Activated CD4-positive, alpha-beta memory T cell treated with anti-CD3 and anti-CD28 coated beads for 36 hours (primary cell): ENCODE data around the gene CYP2J2. TPM values are rescaled to one million over a fixed set of nuclear protein-coding genes. Genes with fewer than 3 reads are reported as not detected.
"Not testable (repeated sequence)": the region's sequence is repeated elsewhere in the genome, so short reads cannot be mapped to it uniquely, and the experiment has no call there.

Experiments used
- CTCF ChIA-PET: fragments of 350-600 bp; sonication (Branson Sonifier 250); formaldehyde crosslinking; loops from one replicate; lab custom pipeline; 2021; ENCODE audit warnings: antibody characterized with exemption, inconsistent platforms; lab: Charles Lee
- POLR2A ChIA-PET: fragments of 350-600 bp; sonication (Branson Sonifier 250); formaldehyde crosslinking; loops from one replicate; lab custom pipeline; 2021; ENCODE audit warnings: antibody characterized with exemption; lab: Charles Lee
- DNase-seq: peaks from one replicate; pipeline ENCODE4 v3.0.0-alpha.2; 2020
- H3K27ac Mint-ChIP-seq: one replicate; pipeline ENCODE4 v1.8.0; 2021; ENCODE audit warnings: mixed read lengths
- H3K27me3 Mint-ChIP-seq: one replicate; pipeline ENCODE4 v1.8.0; 2021; ENCODE audit warnings: mixed read lengths
- H3K36me3 Mint-ChIP-seq: one replicate; pipeline ENCODE4 v1.8.0; 2021; ENCODE audit warnings: mixed read lengths
- H3K4me1 Mint-ChIP-seq: one replicate; pipeline ENCODE4 v1.8.0; 2021; ENCODE audit warnings: low read depth, mixed read lengths
- H3K4me3 Mint-ChIP-seq: one replicate; pipeline ENCODE4 v1.8.0; 2021; ENCODE audit warnings: mild to moderate bottlenecking, mixed read lengths
- H3K9me3 Mint-ChIP-seq: one replicate; pipeline ENCODE4 v1.8.0; 2021; ENCODE audit warnings: mixed read lengths
- intact Hi-C: fragments of 100-400 bp; cut with micrococcal nuclease; formaldehyde crosslinking; loops from one replicate; pipeline ENCODE4 v1.15.1; 2023
- total RNA-seq, 2 experiments: library from RNA; stranded (reverse); gene quantifications; one replicate each; pipeline ENCODE4 v1.2.3, GENCODE V29; 2021

CYP2J2 gene
- under 1 TPM; 0.57 to 0.68 TPM for total RNA-seq

DNA sequence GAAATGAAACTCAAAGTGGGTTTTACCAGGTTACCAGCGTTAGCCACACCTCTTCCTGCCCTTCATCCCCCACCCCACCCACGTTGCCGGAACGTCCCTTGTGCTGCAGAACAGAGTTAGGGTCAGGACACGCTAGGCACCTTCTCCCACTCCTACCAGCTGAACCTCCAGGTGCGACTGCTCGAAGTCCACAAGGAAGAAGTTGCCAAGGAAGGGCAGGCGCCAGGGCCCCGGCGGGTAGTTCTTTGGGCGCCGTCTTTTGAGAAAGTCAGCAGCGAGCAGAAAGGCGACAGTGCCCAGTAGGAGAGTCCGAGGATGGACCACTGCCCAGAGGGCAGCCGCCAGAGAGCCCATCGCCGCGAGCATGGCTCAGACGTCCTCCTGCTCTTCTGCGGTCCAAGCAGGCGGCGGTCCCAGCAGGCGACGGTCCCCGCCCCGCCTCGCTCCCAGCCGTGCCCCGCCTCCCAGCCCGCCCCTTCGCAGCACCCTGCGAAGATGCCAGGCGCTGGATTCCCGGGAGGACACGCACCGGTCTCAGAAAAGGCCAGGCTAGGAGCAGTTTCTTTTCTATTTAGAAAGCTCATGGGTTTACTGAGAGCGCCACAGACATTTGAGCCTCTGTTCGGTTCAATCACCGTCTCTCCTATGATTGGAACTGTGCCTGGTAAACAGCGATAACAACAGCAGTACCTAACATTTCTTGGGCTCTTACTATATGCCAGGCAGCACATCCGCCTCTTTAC lies at the start of gene CYP2J2:
Gene CYP2J2, minus strand, starts transcription at position 393 of the 743 bp plus-strand sequence. Its CDS starts 27 bp downstream, at position 366.
- peaks cover 31% of the 10 kb centered on the region for H3K27me3 Mint-ChIP-seq
- peaks cover 10% of the 10 kb centered on the region for H3K4me1 Mint-ChIP-seq
- H3K36me3 Mint-ChIP-seq, result peaks cover 3% of the 10 kb centered on the region
- CTCF ChIA-PET, result interaction anchor here (2.0 kb wide), 1 partner anchor 21 kb away, joined by 7 read pairs; no protein-coding TSS in a partner anchor
- POLR2A ChIA-PET, result no interaction called here
- peak within 1 kb of the TSS; percentile 76 for H3K4me3 Mint-ChIP-seq
- DNase-seq, result peak; percentile 58
- H3K9me3 Mint-ChIP-seq, result peaks cover 12% of the 10 kb centered on the region
- intact Hi-C loops, result loop anchor here (10.0 kb wide), 1 partner anchor 112 kb away; the partner anchor contains the start of gene HOOK1
- no peak within 1 kb of the TSS for H3K27ac Mint-ChIP-seq

DNA sequence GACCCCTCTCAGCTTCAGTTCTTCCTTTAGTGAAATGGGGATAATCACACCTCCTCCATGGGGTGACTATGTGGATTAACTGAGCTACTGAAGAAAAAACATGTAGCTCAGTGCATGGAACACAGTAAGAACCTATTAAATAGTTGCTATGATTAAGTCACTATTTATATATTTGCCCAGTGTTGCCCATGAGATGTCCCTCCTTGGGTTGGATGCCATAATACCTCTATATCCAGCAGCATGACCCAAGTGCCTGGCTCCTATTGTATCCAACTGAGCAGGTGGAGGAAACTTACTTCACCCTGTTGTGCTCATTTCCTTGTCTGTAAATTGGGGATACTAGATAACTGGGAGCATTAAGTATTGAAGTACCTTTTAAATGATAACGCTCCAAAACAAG lies 47.1 kb upstream of the CYP2J2 start:
- intact Hi-C loops, result loop anchor here (10.0 kb wide), 1 partner anchor 791 kb away; no protein-coding TSS in a partner anchor
- POLR2A ChIA-PET, result no interaction called here
- Mint-ChIP-seq H3K27ac (no peak overlapping the region), H3K4me3 (no peak overlapping the region), H3K36me3 (no peaks in the 10 kb centered on the region), H3K9me3 (no peaks in the 10 kb centered on the region), H3K27me3 (peaks cover 21% of the 10 kb centered on the region), H3K4me1 (peaks cover 6% of the 10 kb centered on the region)
- CTCF ChIA-PET, result interaction anchor here (2.4 to 3.3 kb wide), 2 partner anchors 7 to 10 kb away, joined by 7 to 25 read pairs; no protein-coding TSS in a partner anchor
- no peak for DNase-seq

DNA sequence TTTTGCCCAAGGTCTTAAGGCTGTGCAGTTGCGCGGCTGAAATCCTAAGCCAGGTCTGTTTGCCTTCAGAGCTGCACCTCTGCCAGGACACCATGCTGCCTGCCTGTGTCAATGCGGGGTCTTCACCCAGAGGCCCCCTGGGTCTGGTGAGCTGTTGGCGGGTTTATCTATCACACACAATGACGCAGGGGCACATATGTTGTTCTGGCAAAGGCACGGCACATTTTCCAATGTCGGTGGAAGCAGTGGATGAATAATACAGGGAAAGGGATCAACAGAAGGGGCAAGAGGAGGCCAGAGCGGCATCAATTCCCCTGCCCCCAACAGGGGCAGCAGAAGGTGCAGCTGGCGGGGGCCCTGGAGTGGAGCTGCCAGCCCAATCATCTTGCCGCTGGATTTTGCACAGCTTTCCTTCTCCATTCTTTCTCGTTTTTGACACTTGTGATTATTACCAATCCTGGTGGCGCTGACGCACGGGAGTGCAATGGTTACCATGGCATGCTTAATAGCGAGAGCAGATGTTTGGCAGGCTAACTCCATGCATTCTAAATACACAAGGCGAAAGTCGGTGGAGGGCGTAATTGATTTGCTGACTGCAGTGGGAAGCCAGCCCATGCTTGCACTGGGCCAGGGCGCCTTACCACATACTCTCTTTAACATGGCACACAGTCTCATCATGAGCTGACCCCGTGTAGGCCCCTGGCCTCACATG lies 45.8 kb upstream of the CYP2J2 start:
- no peak for DNase-seq
- intact Hi-C loops, result loop anchor here (10.0 kb wide), 1 partner anchor 792 kb away; no protein-coding TSS in a partner anchor
- Mint-ChIP-seq H3K36me3 (no peaks in the 10 kb centered on the region), H3K27me3 (peaks cover 21% of the 10 kb centered on the region), H3K9me3 (no peaks in the 10 kb centered on the region), H3K27ac (no peak overlapping the region), H3K4me1 (peaks cover 6% of the 10 kb centered on the region), H3K4me3 (no peak overlapping the region)
- ChIA-PET POLR2A (no interaction called here), CTCF (interaction anchor here (0.9 to 3.3 kb wide), 9 partner anchors 8 to 1616 kb away, joined by 3 to 25 read pairs (median 4); no protein-coding TSS in a partner anchor)

- peaks cover 21% of the 10 kb centered on the region for H3K27me3 Mint-ChIP-seq
- H3K27ac Mint-ChIP-seq, result no peak overlapping the region
- no peaks in the 10 kb centered on the region for H3K9me3 Mint-ChIP-seq
- H3K4me3 Mint-ChIP-seq, result no peak overlapping the region
- intact Hi-C loops, result loop anchor here (10.0 kb wide), 1 partner anchor 793 kb away; no protein-coding TSS in a partner anchor
- DNase-seq, result peak; percentile 60
- POLR2A ChIA-PET, result no interaction called here
- CTCF ChIA-PET, result interaction anchor here (0.5 to 3.3 kb wide), 20 partner anchors 9 to 1876 kb away, joined by 3 to 25 read pairs (median 4); no protein-coding TSS in a partner anchor
- no peaks in the 10 kb centered on the region for H3K36me3 Mint-ChIP-seq
- H3K4me1 Mint-ChIP-seq, result peaks cover 6% of the 10 kb centered on the region
Observed at GRCh38 chr1:59971464-59971911, 44.9 kb upstream of the CYP2J2 start.

- POLR2A ChIA-PET, DNase-seq, H3K9me3 Mint-ChIP-seq, H3K4me1 Mint-ChIP-seq, CTCF ChIA-PET, H3K27me3 Mint-ChIP-seq, H3K36me3 Mint-ChIP-seq, H3K27ac Mint-ChIP-seq, H3K4me3 Mint-ChIP-seq: not testable (repeated sequence)
- intact Hi-C loops, result loop anchor here (10.0 kb wide), 1 partner anchor 795 kb away; no protein-coding TSS in a partner anchor
Observed at GRCh38 chr1:59969542-59970175, 43.1 kb upstream of the CYP2J2 start.

GRCh38 chr1:59968746-59969145 lies 42.2 kb upstream of the CYP2J2 start:
- CTCF ChIA-PET, H3K4me1 Mint-ChIP-seq, H3K36me3 Mint-ChIP-seq, POLR2A ChIA-PET, DNase-seq, H3K27ac Mint-ChIP-seq, H3K27me3 Mint-ChIP-seq, intact Hi-C loops, H3K9me3 Mint-ChIP-seq, H3K4me3 Mint-ChIP-seq: not testable (repeated sequence)

GRCh38 chr1:59967780-59968179 lies 41.2 kb upstream of the CYP2J2 start:
- Mint-ChIP-seq H3K27me3 (peaks cover 6% of the 10 kb centered on the region), H3K4me1 (peaks cover 6% of the 10 kb centered on the region), H3K9me3 (no peaks in the 10 kb centered on the region), H3K4me3 (no peak overlapping the region), H3K36me3 (no peaks in the 10 kb centered on the region), H3K27ac (no peak overlapping the region)
- intact Hi-C loops, result no loop called here
- no peak for DNase-seq
- POLR2A ChIA-PET, result no interaction called here
- CTCF ChIA-PET, result interaction anchor here (0.8 to 4.9 kb wide), 2 partner anchors 9 to 93 kb away, joined by 3 to 31 read pairs; no protein-coding TSS in a partner anchor

DNA sequence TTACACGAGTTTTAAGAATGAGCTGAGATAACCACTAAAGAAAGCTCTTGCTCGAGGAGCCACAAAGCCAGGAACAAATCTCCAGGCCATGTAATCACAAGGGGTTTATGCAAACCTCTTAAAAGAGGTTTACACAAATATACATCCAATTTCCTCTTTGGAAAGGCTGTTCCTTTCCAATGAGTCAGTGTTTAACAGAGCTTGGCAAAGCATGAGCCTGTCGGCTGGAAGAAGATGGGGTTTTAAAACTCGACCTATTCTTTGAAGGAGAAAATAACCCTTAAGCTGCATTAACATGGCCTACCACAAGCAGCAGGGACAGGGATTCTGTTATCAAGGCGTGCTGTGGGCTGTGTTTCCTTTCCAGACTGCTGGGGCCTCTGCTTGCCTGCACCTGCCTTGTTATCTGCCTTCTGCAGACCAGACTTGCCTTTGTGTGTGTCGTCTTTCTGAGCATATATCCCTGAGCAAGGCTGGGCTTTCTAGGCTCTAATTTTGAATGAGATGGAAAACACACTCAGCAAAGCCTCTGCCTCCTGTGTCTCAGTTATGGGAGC lies 40.6 kb upstream of the CYP2J2 start:
- Mint-ChIP-seq H3K27ac (no peak overlapping the region), H3K9me3 (no peaks in the 10 kb centered on the region), H3K4me3 (no peak overlapping the region), H3K27me3 (peaks cover 4% of the 10 kb centered on the region), H3K36me3 (no peaks in the 10 kb centered on the region), H3K4me1 (peaks cover 6% of the 10 kb centered on the region)
- no peak for DNase-seq
- intact Hi-C loops, result no loop called here
- CTCF ChIA-PET, result interaction anchor here (0.8 to 4.9 kb wide), 2 partner anchors 9 to 93 kb away, joined by 3 to 31 read pairs; no protein-coding TSS in a partner anchor
- POLR2A ChIA-PET, result no interaction called here

DNA sequence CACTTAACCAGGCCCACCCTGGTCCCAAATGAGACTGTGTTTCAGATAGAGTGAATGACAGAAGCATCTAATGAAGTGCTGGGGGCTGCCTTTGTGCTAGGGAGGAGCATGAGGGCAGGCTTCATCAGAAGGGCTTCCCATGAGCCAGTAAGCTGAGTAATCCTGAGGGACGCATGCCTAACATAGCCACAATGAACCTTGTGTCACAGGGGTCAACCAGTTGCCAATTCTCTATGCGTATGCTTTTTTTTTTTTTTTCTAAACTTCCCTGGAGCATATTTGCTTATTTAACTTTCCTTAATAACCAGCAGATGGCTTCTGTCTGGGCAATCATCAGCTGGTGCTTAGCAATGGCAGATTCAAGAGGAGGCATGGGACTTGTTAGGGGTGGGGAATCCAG lies 25.5 kb upstream of the CYP2J2 start:
- H3K9me3 Mint-ChIP-seq, result no peaks in the 10 kb centered on the region
- ChIA-PET CTCF (interaction anchor here (0.9 kb wide), 1 partner anchor 74 kb away, joined by 3 read pairs; no protein-coding TSS in a partner anchor), POLR2A (no interaction called here)
- H3K27ac Mint-ChIP-seq, result no peak overlapping the region
- no peaks in the 10 kb centered on the region for H3K27me3 Mint-ChIP-seq
- intact Hi-C loops, result no loop called here
- no peak for DNase-seq
- no peaks in the 10 kb centered on the region for H3K36me3 Mint-ChIP-seq
- H3K4me3 Mint-ChIP-seq, result no peak overlapping the region
- H3K4me1 Mint-ChIP-seq, result no peaks in the 10 kb centered on the region

GRCh38 chr1:59949648-59950047 lies 23.1 kb upstream of the CYP2J2 start:
- no peak for DNase-seq
- H3K36me3 Mint-ChIP-seq, result no peaks in the 10 kb centered on the region
- no peak overlapping the region for H3K4me3 Mint-ChIP-seq
- no peaks in the 10 kb centered on the region for H3K4me1 Mint-ChIP-seq
- POLR2A ChIA-PET, result no interaction called here
- no peaks in the 10 kb centered on the region for H3K27me3 Mint-ChIP-seq
- CTCF ChIA-PET, result interaction anchor here (0.6 to 1.6 kb wide), 4 partner anchors 22 to 1224 kb away, joined by 3 to 4 read pairs (median 4); no protein-coding TSS in a partner anchor
- intact Hi-C loops, result no loop called here
- no peaks in the 10 kb centered on the region for H3K9me3 Mint-ChIP-seq
- H3K27ac Mint-ChIP-seq, result no peak overlapping the region

DNA sequence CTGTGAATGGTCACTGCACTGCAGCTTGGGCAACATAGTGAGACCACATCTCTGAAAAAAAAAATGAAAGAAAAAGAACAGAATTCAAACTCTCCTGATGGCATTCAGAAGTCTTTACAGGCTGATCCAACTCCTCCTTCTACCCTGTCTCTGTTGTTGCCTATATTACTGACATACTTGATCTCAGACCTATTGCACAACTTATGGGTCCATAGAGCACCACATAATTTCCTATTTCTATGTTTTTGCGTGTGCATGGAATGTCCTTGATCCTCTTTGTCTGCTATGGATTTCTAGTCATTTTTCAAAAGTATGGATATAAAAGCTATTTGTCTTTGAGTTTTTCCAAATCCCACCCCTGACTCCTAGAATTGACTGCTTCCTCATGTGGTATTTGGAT lies 22.4 kb upstream of the CYP2J2 start:
- no peaks in the 10 kb centered on the region for H3K27me3 Mint-ChIP-seq
- no peaks in the 10 kb centered on the region for H3K9me3 Mint-ChIP-seq
- H3K36me3 Mint-ChIP-seq, result no peaks in the 10 kb centered on the region
- no peak overlapping the region for H3K4me3 Mint-ChIP-seq
- no peaks in the 10 kb centered on the region for H3K4me1 Mint-ChIP-seq
- CTCF ChIA-PET, result interaction anchor here (0.6 to 1.6 kb wide), 4 partner anchors 23 to 1223 kb away, joined by 3 to 4 read pairs (median 4); no protein-coding TSS in a partner anchor
- intact Hi-C loops, result no loop called here
- POLR2A ChIA-PET, result no interaction called here
- no peak overlapping the region for H3K27ac Mint-ChIP-seq
- no peak for DNase-seq
